HCEC 1CT (cell line): Measurements from ENCODE around the gene ZNF512B.
"Not testable (repeated sequence)": the region's sequence is repeated elsewhere in the genome, so short reads cannot be mapped to it uniquely, and the experiment has no call there.

ENCODE experiments used
- DNase-seq: peaks from one replicate; pipeline ENCODE4 v3.0.0-alpha.2; 2017

The ZNF512B gene

GRCh38 chr20:63945921-63946920 is 23.5 kb downstream of the ZNF512B start:
- no peak for DNase-seq

DNA sequence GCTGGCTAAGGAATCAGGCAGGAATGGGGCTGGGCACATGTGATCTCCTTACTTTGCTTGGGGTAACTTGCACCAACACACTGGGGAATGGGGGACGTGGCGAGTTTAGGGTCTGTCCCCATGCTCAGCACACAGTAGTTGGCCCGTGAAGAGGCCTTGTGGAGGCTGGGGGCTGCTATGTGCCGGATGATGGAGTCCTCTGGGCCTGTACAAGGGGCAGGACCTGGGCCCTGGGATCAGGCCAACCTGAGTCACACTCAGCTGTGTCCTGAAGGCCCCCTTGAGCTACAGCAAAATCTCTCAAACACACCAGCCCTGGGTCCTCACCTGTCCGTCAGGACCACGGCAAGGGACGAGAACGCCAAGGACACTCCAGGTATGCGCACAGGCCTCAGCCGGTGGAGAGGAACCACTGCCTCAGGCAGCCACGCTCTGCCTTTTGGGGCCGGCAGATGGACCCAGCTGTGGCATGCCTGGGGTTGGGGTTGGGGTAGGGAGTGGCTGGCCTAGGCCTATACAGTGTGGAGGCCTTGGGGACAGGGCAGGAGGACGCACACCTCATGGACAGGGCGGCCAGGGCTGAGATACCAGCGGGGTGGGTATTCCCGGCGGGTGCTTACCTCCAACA is 24.6 kb downstream of the ZNF512B start:
- no peak for DNase-seq

DNA sequence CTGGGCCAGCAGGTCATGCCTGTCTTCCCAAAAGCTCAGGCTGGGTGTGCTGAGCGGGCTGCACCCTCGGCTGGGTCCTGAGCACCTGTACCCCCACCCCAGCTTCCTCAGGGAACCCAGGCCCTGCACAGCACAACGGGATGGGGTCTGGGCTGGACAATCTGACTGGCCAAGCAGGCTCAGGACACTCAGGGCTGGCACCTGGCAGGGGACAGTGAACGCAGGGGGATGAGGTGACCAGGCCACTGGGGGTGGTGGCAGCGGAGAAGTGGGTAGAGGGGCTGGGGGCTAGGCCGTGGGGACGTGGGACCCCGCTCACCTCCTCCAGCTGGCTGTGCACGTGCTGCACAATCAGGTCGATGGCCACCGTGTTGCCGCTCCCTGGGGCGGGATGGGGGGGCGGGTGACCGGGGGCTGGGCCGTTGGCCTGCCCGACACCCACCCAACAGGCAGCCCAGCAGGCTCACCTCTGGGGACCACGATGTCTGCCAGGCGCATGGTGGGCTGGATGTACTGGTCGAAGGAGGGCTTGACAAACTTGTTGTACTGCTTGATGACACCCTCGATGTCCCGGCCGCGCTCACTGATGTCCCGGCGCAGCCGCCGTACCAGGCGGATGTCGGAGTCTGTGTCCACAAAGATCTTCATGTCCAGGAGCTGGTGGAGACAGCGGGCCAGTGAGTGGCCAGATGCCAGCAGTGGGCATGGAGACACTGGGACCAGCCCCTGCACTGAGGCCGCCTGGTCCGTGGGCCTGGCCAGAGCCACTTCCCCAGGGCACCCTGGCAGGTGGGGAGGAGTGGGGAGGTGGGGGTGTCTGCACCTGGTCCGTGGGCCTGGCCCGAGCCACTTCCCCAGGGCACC is 25.4 kb downstream of the ZNF512B start:
- no peak for DNase-seq

DNA sequence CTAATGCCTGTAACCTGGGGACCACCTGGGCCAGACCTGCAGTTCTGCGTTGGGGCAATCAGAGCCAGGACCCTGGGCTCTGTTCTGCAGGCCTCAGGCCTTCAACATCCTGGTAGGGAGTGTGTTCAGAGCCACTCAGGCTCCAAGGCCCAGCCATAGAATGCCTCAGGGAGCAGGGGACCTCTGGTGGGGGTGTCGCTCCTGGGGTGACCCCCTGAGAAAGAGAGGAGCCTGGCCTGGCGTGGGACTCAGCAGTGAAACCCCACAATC is 26.0 kb downstream of the ZNF512B start:
- DNase-seq, result no peak

- DNase-seq, result no peak
These were observed 26.5 kb downstream of the ZNF512B start for GRCh38 chr20:63942969-63943807.

DNA sequence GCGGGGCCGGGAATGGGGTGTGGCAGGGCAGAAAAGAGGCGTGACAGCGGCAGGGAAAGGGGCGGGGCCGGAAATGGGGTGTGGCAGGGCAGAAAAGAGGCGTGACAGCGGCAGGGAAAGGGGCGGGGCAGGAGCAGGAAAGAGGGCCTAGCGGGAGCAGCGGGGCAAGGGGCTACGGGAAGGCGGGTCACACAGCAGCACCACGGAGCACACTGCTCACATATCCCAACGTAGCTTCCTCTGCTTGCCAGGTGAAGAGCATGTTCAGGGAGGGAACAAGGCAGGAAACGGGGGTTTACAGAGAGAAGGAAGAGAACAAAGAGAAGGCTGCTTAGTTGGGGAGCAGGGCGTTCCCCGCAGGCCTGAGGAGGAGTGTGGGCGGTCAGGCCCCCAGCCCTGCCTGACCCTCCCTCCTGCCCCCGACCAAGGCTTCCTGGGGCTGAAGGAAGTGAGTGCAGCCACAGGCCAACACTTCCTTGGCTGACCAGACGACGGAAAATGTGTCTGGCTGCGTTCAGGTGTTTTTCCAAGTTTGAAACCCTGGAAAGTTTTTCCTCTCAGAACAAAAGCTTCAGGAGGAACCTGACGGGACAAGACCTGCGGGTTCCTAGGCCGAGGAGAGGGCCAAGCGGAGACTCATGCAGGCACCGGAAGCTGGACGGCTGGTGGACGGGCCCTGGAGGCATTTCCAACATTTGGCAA is 27.3 kb downstream of the ZNF512B start:
- no peak for DNase-seq

DNA sequence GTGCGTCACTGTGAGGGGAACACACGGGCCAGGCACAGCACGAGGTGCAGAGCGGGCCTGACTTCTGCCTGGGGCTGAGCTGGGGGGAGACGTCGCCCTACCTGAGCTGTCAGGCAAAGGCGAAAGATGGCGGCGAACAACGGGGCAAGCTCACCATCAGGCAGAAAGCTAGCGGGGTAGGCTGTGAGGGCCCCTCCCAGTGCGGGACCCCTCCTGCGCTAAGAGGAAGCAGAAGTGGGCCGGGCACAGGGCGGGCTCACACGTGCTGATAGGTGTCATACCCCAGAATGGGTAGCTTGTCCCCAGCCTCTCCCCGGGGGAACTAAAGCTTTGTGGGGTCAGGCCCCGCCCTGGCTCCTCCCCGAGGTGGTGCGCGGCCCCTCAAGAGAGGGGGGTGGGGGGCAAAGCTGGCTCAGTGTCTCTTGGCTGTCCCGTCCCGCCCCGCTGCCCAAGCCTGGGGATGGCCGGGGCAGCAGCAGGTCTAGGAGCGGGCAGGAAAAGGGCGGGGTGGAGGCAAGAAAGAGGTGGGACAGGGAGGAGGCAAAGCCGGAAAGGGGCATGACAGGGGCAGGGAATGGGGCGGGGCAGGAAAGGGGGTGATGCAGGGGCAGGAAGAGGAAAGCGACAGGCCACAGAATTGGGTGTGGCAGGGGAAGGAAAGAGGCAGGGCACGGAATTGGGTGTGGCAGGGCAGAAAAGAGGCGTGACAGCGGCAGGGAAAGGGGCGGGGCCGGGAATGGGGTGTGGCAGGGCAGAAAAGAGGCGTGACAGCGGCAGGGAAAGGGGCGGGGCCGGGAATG is 28.2 kb downstream of the ZNF512B start:
- DNase-seq, result no peak

GRCh38 chr20:63940472-63941266 is 29.1 kb downstream of the ZNF512B start:
- no peak for DNase-seq

GRCh38 chr20:63940071-63940471 is 29.7 kb downstream of the ZNF512B start:
- no peak for DNase-seq

DNA sequence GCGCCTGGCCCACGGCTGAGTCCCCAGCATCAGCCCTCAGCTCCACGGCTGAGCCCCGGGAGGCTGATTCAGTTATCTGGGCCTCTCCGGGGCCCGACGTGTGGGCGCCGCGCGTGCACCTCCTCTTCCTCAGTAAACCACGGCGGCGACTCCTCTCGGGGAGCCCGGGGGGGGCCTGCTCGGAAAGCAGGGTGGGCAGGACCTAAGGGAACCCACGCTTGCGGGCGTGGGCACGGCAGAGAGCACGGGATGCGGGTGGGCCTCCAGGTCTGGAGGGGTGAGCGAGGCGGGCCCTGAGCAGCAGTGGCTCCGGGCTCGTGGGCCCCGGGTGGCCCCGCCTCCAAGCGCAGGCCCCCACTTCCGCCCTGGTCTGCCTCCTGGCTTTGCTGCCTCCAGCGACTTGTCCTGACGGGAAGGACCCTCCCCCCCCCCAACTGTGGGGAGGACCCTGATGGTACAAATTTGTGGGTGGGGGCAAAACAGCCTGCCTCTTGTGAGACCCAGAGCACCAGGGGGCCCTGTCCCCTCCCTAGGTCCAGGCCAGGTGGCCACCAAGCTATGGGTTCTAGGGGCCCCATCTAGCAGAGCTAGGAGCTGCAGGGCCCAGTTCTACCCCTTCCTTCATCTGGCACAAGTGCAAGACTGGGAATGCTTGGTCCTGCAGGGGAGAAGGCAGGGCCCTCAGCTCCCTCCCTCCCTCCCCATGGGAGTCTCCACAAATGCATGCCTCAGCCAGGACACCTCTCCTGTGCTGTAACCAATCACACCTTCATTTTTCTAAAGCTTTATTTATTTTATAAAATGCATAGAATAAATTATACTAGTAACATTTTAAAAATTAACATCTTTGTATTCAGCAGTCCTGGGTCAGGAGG is 30.4 kb downstream of the ZNF512B start:
- no peak for DNase-seq

DNA sequence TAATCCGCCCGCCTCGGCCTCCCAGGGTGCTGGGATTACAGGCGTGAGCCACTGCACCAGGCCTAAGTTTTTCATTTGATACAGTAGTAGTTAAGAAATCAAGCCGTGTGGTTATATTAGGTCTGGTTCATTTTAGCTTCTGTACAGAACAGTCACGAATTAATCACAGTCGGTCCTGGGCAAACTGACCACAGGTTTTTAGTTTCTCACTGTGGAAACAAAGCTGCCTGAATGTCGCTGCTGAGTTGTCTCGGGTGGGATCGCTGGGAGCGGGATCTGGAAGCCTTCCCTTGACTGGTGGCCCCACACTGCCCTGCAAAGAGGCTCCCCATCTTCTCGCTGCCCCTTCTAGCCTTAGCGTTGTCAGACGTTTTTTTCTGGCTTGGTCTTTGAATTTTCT is 32.1 kb downstream of the ZNF512B start:
- no peak for DNase-seq

- DNase-seq, result no peak
These were observed 34.3 kb downstream of the ZNF512B start for GRCh38 chr20:63935447-63935846.

- no peak for DNase-seq
These were observed 35.3 kb downstream of the ZNF512B start for GRCh38 chr20:63934271-63935068.

DNA sequence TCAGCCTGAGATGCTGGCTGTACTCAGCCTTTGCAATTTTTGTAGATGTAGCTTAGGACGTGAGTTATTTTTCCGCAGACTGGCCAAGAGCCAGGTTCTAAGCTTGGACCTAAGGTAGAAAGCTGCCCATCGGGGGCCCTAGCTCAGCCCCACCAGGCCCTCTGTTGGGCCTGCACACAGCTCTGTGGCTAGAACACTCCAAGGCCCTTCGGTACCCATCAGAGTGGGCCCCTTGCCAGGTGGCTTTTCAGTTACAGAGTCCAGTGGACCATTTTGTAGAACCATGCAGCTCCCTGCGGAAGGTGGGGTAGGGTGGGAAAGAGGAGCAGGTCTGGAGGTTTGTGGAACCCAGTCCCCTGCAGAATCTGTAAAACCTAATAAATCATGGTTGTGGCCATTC is 36.1 kb downstream of the ZNF512B start:
- DNase-seq, result no peak

GRCh38 chr20:63932606-63933160 is 37.0 kb downstream of the ZNF512B start:
- no peak for DNase-seq

DNA sequence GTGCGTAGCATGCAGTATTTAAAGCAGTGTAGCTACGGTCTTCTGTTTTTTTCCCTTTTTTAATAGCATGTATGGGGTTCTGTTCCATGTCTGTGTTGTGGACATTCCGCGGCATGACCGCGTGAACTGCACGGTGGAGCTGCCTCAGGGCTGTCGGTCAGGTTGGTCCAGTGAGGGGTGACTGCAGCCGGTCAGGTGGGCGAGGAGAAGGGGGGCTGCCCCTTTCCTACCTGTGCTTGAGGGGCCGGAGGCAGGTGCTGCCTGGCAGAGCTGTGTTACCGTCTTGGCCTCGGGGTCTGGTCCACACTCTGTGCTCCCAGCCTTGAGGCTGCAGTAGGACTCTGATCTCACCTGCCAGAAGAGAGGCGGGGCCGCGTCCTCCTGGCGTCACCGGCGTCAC is 38.0 kb downstream of the ZNF512B start:
- no peak for DNase-seq

DNA sequence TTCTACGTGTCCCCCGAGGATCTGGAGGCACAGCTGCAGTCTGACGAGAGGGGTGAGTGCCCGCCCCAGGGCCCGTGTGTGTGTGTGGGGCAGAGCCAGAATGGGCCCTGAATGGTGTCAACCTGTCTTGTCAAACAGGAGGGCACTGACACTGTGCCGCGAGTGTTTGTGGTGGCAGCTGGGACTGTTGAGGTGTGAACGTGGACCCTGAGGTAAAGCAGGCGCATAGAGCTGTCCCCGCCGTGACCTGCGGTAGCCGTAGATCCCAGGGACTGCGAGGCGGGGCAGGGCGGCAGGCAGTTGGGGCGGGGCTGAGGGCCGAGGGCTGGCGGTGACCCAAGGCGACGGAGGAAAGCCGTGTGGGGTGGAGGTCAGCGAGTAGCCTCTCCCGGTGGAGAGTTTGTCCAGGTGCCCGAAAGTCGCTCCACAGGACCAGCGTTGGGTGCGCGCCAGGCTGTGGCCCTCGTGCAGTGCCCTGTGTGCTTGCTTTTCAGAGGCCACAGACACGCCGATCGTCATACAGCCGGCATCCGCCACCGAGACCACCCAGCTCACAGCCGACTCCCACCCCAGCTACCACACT is 38.7 kb downstream of the ZNF512B start:
- DNase-seq, result no peak

DNA sequence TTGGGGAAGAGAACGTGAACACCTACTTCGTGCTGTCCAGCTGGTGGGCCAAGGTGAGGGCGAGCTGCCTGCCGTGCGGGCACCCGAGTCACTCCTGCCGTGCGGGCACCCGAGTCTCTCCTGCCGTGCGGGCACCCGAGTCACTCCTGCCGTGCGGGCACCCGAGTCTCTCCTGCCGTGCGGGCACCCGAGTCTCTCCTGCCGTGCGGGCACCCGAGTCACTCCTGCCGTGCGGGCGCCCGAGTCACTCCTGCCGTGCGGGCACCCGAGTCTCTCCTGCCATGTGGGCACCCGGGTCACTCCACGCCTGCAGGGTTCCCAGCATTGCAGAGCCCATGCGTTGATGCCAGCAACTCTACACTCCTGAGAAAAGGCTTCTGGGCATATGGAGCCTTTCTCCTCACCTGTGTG is 40.3 kb downstream of the ZNF512B start:
- not testable (repeated sequence) for DNase-seq
